Endothelial cell of umbilical vein (primary cell): ENCODE results near the gene ZSCAN16. TPM values are rescaled to one million over a fixed set of nuclear protein-coding genes. Genes with fewer than 3 reads are reported as not detected.

Source experiments
- BruUV-seq: library from RNA; stranded (reverse); fragments of 400-500 nt; replicated peaks from 2 replicates; lab custom pipeline; 2021; lab: Mats Ljungman, UMichigan
- CTCF ChIA-PET: fragments of 300-600, 350-600 bp; sonication (Branson Sonifier 250); formaldehyde crosslinking; loops from one replicate; lab custom pipeline; 2021; ENCODE audit warnings: antibody characterized with exemption, inconsistent platforms; lab: Charles Lee
- POLR2A ChIA-PET: fragments of 300-600, 350-600 bp; sonication (Branson Sonifier 250); formaldehyde crosslinking; loops from one replicate; lab custom pipeline; 2021; ENCODE audit warnings: antibody characterized with exemption, inconsistent platforms; lab: Charles Lee
- DNase-seq: peaks from one replicate; pipeline ENCODE4 v3.0.0-alpha.2; 2011; ENCODE audit warnings: low read depth, low spot score
- FAIRE-seq: peaks from 2 replicates; lab custom pipeline; 2011; peaks lifted over from hg19 to GRCh38; lab: Jason Lieb, UNC
- H2AFZ ChIP-seq: 2 replicates; pipeline ENCODE4 v1.6.0; 2012; ENCODE audit warnings: low read depth, low read length, control low read depth, inconsistent platforms
- H3K27ac ChIP-seq: 2 replicates; pipeline ENCODE4 v1.5.1; 2011; ENCODE audit warnings: low read depth, mild to moderate bottlenecking, control low read depth, low read length, moderate library complexity; ENCODE audit not compliant: insufficient read depth
- H3K27me3 ChIP-seq, 2 experiments: 2 replicates each; pipeline versions ENCODE4 v1.6.0 to v1.6.1; 2011; ENCODE audit warnings: low read length in 2 of 2, mixed read lengths in 1 of 2; ENCODE audit not compliant: control insufficient read depth in 2 of 2, insufficient read depth in 2 of 2
- H3K36me3 ChIP-seq, 2 experiments: 2 replicates in 1 of 2; 3 replicates in 1 of 2; pipeline ENCODE4 v1.5.1; 2011; ENCODE audit warnings: low read length in 2 of 2, mild to moderate bottlenecking in 1 of 2, moderate library complexity in 1 of 2; ENCODE audit not compliant: control insufficient read depth in 2 of 2, insufficient read depth in 2 of 2; ENCODE audit errors: extremely low read depth in 1 of 2
- H3K4me1 ChIP-seq: 3 replicates; pipeline ENCODE4 v1.5.1; 2011; ENCODE audit warnings: mild to moderate bottlenecking, low read length; ENCODE audit not compliant: control insufficient read depth, insufficient read depth; ENCODE audit errors: extremely low read depth
- H3K4me2 ChIP-seq: 2 replicates; pipeline ENCODE4 v1.6.1; 2011; ENCODE audit warnings: low read length, control low read depth, mixed read lengths; ENCODE audit not compliant: insufficient read depth
- H3K4me3 ChIP-seq, 3 experiments: fragments of 200-600 bp in 1 of 3; sonication (generic), shearing (Covaris generic) in 1 of 3; replicated peaks in 1 of 3; 2 replicates each; pipeline ENCODE4 v1.5.1; 2011 to 2016; ENCODE audit warnings: control low read depth in 3 of 3, low read length in 3 of 3, mild to moderate bottlenecking in 2 of 3, inconsistent platforms in 1 of 3, low read depth in 1 of 3, moderate library complexity in 1 of 3; ENCODE audit not compliant: insufficient read depth in 1 of 3
- H3K79me2 ChIP-seq: 2 replicates; pipeline ENCODE4 v1.6.0; 2012; ENCODE audit warnings: low read length, inconsistent platforms; ENCODE audit not compliant: control insufficient read depth, insufficient read depth
- H3K9ac ChIP-seq: replicated peaks from 2 replicates; pipeline ENCODE3; 2011; ENCODE audit warnings: low read length, control low read depth; ENCODE audit not compliant: insufficient read depth; ENCODE audit errors: extremely low read depth
- H3K9me1 ChIP-seq: replicated peaks from 3 replicates; pipeline ENCODE4 v1.6.0; 2011; ENCODE audit warnings: mild to moderate bottlenecking, low read length; ENCODE audit not compliant: control insufficient read depth, insufficient read depth; ENCODE audit errors: extremely low read depth
- H3K9me3 ChIP-seq: replicated peaks from 2 replicates; pipeline ENCODE4 v1.5.1; 2012; ENCODE audit warnings: low read length, inconsistent platforms; ENCODE audit not compliant: control insufficient read depth, insufficient read depth
- H4K20me1 ChIP-seq: replicated peaks from 2 replicates; pipeline ENCODE3; 2011; ENCODE audit warnings: mild to moderate bottlenecking, low read length; ENCODE audit not compliant: control insufficient read depth, insufficient read depth; ENCODE audit errors: extremely low read depth
- EZH2 ChIP-seq: IDR thresholded peaks from 2 replicates; pipeline ENCODE4 v1.6.1; 2012; ENCODE audit warnings: borderline replicate concordance, low read depth, mild to moderate bottlenecking, moderate library complexity, low read length, inconsistent platforms; ENCODE audit not compliant: severe bottlenecking
- FOS ChIP-seq: IDR thresholded peaks from 2 replicates; pipeline ENCODE4 v1.6.1; 2011; ENCODE audit warnings: mild to moderate bottlenecking, low read length, moderate library complexity, borderline replicate concordance; ENCODE audit not compliant: insufficient read depth
- GATA2 ChIP-seq: IDR thresholded peaks from 2 replicates; pipeline ENCODE4 v1.7.0; 2011; ENCODE audit warnings: low read depth, mild to moderate bottlenecking, moderate library complexity, mixed read lengths, low read length; ENCODE audit not compliant: insufficient read length, insufficient read depth
- JUN ChIP-seq: IDR thresholded peaks from 2 replicates; pipeline ENCODE4 v1.6.1; 2011; ENCODE audit warnings: borderline replicate concordance, low read depth; ENCODE audit not compliant: insufficient read length, insufficient read depth
- MYC ChIP-seq: IDR thresholded peaks from one replicate; pipeline ENCODE4 v1.6.1; 2011; ENCODE audit warnings: mild to moderate bottlenecking, low read depth, low read length
- POLR2A ChIP-seq: IDR thresholded peaks from 2 replicates; pipeline ENCODE4 v1.6.1; 2012; ENCODE audit warnings: low read depth, mild to moderate bottlenecking, control low read depth, low read length
- POLR2AphosphoS5 ChIP-seq: IDR thresholded peaks from 2 replicates; pipeline ENCODE4 v1.6.1; 2012; ENCODE audit warnings: low read depth, mild to moderate bottlenecking, control low read depth, low read length, moderate library complexity; ENCODE audit not compliant: insufficient read depth
- dilution Hi-C: fragments of 300-500 bp; cut with MboI; formaldehyde crosslinking; loops from one replicate; pipeline ENCODE4 v1.15.0; 2019; ENCODE audit warnings: low sequenced_read_pairs; ENCODE audit not compliant: extremely low pct_ligation_motif_present
- intact Hi-C: fragments of 100-400 bp; cut with micrococcal nuclease; formaldehyde crosslinking; loops from one replicate; pipeline ENCODE4 v1.10.0; 2022
- polyA plus RNA-seq, 4 experiments: library from polyadenylated mRNA; depleted of rRNA in 3 of 4; stranded (reverse) in 3 of 4; unstranded in 1 of 4; fragments of >200 nt; gene quantifications; 2 replicates each; pipeline versions ENCODE4 v1.2.1 to v1.2.3, GENCODE V29; 2011 to 2012; ENCODE audit warnings: missing spikeins in 1 of 4
- total RNA-seq: library from RNA; stranded (reverse); gene quantifications from 2 replicates; pipeline ENCODE4 v1.2.3, GENCODE V29; 2021
- TF ChIP-seq, protein P1 (sequence below), 2 donors: IDR thresholded peaks; 1 replicate in 1 of 2; 2 replicates in 1 of 2; pipeline ENCODE4 v1.5.1; 2011; ENCODE audit warnings: low read length in 2 of 2, mild to moderate bottlenecking in 2 of 2, moderate library complexity in 2 of 2, control low read depth in 1 of 2, inconsistent platforms in 1 of 2, low read depth in 1 of 2; ENCODE audit not compliant: insufficient read depth in 1 of 2; ENCODE audit errors: extremely low read depth in 1 of 2
- TF ChIP-seq, protein P2 (sequence below): IDR thresholded peaks from 2 replicates; pipeline ENCODE4 v1.6.1; 2011; ENCODE audit not compliant: insufficient read depth, insufficient read length

The ZSCAN16 gene
- total and polyA plus RNA-seq, 2 donors (not counting 3 experiments of a cell fraction or from before 2014, with no cell fraction given), result 4.9 to 7.7 TPM

DNA sequence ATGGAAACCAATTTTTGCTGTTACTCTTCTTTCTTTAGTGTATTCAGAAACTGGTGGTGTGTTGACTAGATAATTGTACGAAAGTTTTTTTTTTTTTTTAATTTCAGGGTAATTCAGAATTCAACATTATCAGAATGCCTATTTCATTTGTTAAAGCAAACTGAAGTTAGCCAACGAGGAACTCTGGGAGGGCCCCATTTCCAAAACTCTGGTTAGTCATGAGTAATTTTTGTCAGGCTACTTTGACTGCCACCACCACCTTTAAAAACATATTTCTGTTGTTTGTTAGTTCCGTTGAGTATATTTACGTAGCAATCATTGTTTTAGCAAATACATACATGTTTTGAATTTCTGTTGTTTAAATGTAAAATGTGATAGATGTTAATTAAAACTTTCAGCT is 18.0 kb downstream of the ZSCAN16 start:
- FAIRE-seq, result no peak
- H4K20me1 ChIP-seq, result no peaks in the 10 kb centered on the region
- H3K36me3 ChIP-seq, result peaks cover 3 to 4% of the 10 kb centered on the region in 2 experiments
- H3K79me2 ChIP-seq, result peaks cover 31% of the 10 kb centered on the region
- peak overlapping the region; percentile 88 for H3K9ac ChIP-seq
- H3K4me3 ChIP-seq, result peak overlapping the region; percentile 65 to 82 (median 76)
- TF ChIP-seq POLR2AphosphoS5, result no peak
- DNase-seq, result peak; percentile 4
- H3K27ac ChIP-seq, result peak overlapping the region; percentile 30
- H2AFZ ChIP-seq, result no peak overlapping the region
- H3K9me1 ChIP-seq, result no peaks in the 10 kb centered on the region
- no peaks in the 10 kb centered on the region for H3K9me3 ChIP-seq
- CTCF ChIA-PET, result interaction anchor here (1.2 to 4.3 kb wide), 4 partner anchors 10 to 213 kb away, joined by 3 to 33 read pairs (median 6); partner anchors contain the start of gene ZSCAN31
- H3K4me1 ChIP-seq, result peaks cover 18% of the 10 kb centered on the region
- dilution Hi-C loops (no loop called here), intact Hi-C loops (no loop called here)
- POLR2A ChIA-PET, result interaction anchor here (1.2 kb wide), 1 partner anchor 193 kb away, joined by 6 read pairs; the partner anchor contains the start of gene ZSCAN31
- H3K27me3 ChIP-seq, result no peaks in the 10 kb centered on the region
- peak overlapping the region; percentile 92 for H3K4me2 ChIP-seq
- BruUV-seq, result no TSS peak

GRCh38 chr6:28145231-28145630 is 20.8 kb downstream of the ZSCAN16 start:
- POLR2A ChIA-PET, result no interaction called here
- DNase-seq (no peak), FAIRE-seq (no peak)
- BruUV-seq, result no TSS peak
- H3K27ac ChIP-seq, result no peak overlapping the region
- TF ChIP-seq POLR2AphosphoS5 (no peak), FOS (no peak), GATA2 (no peak), MYC (no peak), JUN (no peak), POLR2A (no peak), EZH2 (no peak)
- TF ChIP-seq, protein P1, sequence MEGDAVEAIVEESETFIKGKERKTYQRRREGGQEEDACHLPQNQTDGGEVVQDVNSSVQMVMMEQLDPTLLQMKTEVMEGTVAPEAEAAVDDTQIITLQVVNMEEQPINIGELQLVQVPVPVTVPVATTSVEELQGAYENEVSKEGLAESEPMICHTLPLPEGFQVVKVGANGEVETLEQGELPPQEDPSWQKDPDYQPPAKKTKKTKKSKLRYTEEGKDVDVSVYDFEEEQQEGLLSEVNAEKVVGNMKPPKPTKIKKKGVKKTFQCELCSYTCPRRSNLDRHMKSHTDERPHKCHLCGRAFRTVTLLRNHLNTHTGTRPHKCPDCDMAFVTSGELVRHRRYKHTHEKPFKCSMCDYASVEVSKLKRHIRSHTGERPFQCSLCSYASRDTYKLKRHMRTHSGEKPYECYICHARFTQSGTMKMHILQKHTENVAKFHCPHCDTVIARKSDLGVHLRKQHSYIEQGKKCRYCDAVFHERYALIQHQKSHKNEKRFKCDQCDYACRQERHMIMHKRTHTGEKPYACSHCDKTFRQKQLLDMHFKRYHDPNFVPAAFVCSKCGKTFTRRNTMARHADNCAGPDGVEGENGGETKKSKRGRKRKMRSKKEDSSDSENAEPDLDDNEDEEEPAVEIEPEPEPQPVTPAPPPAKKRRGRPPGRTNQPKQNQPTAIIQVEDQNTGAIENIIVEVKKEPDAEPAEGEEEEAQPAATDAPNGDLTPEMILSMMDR (IDR thresholded peaks at IDR 0.05; ENCODE audit: extremely low read depth in 1 of 2, insufficient read depth in 1 of 2, low read depth in 1 of 2, low read length in 2 of 2), result no peak
- TF ChIP-seq, protein P2, sequence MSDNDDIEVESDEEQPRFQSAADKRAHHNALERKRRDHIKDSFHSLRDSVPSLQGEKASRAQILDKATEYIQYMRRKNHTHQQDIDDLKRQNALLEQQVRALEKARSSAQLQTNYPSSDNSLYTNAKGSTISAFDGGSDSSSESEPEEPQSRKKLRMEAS, result no peak
- dilution Hi-C loops (no loop called here), intact Hi-C loops (no loop called here)
- no peaks in the 10 kb centered on the region for H3K9me1 ChIP-seq
- H3K4me3 ChIP-seq, result no peak overlapping the region
- CTCF ChIA-PET, result interaction anchor here (0.5 kb wide), 1 partner anchor 59 kb away, joined by 3 read pairs; no protein-coding TSS in a partner anchor
- H3K4me2 ChIP-seq, result no peak overlapping the region
- H3K4me1 ChIP-seq, result peaks cover 10% of the 10 kb centered on the region
- no peaks in the 10 kb centered on the region for H3K9me3 ChIP-seq
- H3K79me2 ChIP-seq, result peaks cover 31% of the 10 kb centered on the region
- no peaks in the 10 kb centered on the region for H3K27me3 ChIP-seq
- peaks cover 8 to 9% of the 10 kb centered on the region in 2 experiments for H3K36me3 ChIP-seq
- H2AFZ ChIP-seq, result no peak overlapping the region
- no peaks in the 10 kb centered on the region for H4K20me1 ChIP-seq
- H3K9ac ChIP-seq, result no peak overlapping the region
